IPS DF 4.7 (cell line): ENCODE measurements around the gene GPR42.
"Not testable (repeated sequence)": the region's sequence is repeated elsewhere in the genome, so short reads cannot be mapped to it uniquely, and the experiment has no call there.

Source experiments
- DNase-seq: peaks from one replicate; pipeline ENCODE4 v3.0.0-alpha.2; 2013; ENCODE audit warnings: low spot score; ENCODE audit errors: extremely low read depth

Gene GPR42

DNA sequence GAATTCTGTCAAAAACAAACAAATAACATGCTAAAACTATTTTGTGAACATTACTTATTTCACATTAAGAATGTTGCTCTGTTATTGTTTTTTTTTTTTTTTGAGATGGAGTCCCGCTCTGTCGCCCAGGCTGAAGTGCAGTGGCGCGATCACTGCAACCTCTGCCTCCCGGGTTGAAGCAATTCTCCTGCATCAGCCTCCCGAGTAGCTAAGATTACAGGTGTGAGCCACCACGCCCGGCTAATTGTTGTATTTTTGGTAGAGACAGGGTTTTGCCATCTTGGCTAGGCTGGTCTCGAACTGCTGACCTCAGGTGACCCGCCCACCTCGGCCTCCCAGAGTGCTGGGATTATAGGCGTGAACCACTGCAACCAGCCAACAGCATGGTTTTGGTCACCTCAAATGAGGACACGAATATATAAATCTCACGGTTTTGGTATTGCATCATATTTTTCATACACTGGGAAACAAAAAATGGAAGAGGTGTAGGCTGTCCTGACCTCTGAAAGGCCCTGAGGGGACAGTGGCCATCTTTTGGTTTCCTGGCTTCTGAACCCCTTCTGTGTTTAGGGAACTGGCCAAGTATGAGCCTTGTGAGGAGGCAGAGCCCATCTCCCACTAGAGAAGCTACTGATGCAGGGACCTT lies 25.5 kb downstream of the GPR42 start:
- no peak for DNase-seq

DNA sequence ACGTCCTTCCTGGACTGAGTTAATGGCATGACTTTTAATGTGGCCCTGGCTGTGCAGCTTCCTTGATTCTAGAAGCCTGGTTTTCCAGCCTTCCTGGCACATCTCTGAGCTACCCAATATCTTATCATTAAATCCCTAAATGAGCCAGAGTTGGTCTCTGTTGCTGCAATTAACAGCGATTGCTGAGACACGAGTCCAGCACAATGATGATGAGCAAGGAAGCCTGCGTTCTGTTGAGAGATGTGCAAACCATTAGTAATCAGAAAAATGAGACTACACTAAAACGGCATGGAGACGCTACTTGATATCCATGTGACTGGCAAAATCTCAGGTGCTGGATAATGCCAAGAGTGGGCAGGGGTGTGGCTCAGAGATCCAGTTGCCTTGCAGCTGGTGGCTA lies 26.2 kb downstream of the GPR42 start:
- no peak for DNase-seq

DNA sequence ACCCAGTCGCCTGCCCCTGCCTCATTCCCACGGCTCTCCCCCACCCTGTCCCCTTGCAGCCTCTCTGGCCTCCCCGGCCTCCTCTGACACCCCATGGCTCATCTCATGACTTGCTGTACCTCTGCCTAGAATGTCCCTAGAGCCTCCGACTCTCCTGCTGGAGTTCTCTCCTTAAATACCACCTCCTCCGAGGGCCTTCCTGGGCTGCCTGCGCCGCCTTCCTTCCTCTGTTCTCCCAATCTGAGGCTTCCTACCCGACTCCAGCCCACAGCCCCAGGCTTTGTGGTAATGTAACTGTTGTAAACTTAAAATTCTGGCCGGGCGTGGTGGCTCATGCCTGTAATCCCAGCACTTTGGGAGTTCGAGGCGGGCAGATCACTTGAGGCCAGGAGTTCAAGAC lies 27.7 kb downstream of the GPR42 start:
- no peak for DNase-seq

- no peak for DNase-seq
Measured at GRCh38 chr19:35399231-35399630, 28.4 kb downstream of the GPR42 start.

DNA sequence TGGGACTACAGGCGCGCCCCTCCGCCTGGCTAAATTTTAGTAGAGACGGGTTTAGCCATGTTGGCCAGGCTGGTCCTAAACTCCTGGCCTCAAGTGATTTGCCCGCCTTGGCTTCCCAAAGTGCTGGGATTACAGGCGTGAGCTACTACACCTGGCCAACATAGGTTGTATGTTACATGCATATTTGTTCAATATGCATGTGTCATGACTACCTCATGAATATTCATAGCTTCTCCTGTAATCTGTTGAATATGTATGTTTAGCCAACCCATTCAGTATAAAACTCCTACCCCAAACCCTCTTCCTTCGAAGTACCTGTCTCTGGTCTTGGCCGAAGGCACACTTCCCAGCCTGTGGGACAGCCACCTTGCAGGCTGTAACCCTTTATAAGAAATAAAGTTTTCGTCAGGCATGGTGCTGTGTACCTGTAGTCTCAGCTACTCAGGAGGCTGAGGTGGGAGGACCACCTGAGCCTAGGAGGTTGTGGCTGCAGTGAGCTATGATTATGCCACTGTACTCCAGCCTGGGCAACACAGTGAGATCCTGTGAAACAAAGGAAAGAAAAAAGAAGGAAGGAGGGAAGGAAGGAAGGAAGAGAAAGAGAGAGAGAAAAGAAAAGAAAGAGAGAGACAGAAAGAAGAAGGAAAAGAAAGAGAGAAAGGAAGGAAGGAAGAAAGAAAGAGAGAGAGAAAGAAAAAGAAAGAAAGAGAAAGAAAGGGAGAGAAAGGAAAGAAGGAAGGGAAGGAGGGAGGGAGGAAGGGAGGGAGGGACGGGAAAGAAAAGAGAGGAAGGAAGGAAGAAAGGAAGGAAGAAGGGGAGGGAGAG lies 29.3 kb downstream of the GPR42 start:
- no peak for DNase-seq

- no peak for DNase-seq
Measured at GRCh38 chr19:35400773-35401100, 29.9 kb downstream of the GPR42 start.

DNA sequence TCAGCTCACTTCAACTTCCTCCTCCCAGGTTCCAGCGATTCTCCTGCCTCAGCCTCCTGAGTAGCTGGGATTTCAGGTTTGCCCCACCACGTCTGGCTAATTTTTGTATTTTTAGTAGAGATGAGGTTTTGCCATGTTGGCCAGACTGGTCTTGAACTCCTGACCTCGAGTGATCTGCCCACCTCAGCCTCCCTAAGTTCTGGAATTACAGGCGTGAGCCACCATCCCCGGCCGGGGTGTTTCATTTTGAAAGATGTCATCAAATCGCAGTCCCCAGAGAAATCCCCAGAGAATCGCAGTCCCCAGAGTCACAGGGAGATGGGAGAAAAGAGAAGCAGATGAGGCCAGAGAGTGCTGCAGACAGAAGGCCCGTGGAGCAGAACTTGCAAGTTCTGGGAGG lies 30.5 kb downstream of the GPR42 start:
- DNase-seq, result not testable (repeated sequence)

DNA sequence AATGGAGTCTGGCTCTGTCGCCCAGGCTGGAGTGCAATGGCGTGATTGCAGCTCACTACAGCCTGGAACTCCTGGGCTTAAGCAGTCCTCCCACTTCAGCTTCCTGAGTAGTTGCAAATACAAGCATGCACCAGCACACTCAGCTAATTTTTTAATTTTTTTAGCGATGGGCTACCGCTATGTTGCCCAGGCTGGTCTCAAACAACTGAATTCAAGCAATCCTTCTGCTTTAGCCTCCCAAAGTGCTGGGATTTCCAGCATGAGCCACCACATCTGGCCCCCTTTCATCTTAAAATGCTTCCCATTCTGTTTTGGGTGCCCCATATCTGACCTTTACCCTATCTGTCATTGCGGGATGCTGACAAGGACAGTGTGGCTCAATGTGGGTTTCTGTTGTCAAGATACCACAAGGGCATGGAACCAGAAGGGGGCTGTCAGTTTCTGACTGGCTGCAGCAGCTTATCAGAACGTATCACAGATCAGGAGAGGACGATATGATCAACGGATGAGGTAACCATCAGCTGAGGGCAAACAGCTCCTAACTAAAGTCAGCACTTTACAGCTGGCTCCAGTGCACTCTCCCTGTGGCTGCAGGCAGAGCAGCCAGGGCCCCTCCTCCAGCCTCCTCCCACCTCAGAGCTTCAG lies 32.4 kb downstream of the GPR42 start:
- DNase-seq, result no peak

GRCh38 chr19:35404879-35405622 lies 34.2 kb downstream of the GPR42 start:
- no peak for DNase-seq

GRCh38 chr19:35407619-35408018 lies 36.8 kb downstream of the GPR42 start:
- no peak for DNase-seq

- no peak for DNase-seq
Measured at GRCh38 chr19:35408284-35409171, 37.7 kb downstream of the GPR42 start.

DNA sequence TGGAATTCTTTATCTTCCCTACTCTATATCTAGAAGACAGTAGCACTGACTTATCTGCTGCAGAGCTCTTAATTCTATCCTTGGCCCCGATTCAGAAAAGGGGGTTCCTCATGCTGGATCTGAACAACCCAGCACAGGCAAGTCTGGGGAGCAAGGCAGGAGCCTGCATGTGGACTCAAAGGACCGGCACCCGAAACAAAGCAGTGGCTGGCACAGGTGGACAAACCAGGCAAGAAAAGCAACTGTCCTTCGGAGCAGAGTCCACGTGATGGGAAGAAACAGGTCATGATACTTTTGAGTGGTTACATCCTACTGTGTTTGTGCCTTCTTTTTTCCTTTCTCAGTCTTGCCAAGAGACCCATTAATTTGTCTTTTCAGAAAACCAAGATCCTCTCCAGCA lies 38.3 kb downstream of the GPR42 start:
- DNase-seq, result no peak

DNA sequence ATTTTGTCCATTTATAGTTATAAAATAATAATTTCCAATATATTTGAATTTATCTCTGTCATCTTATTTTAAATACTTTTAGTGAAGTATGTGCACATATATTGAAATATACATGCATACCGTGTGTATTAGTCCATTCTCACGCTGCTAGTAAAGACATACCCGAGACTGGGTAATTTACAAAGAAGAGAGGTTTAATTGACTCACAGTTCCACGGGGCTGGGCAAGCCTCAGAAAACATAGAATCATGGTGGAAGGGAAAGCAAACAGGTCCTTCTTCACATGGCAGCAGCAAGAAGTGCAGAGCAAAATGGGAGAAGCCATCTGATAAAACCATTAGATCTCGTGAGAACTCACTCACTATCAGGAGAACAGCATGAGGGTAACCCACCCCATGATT lies 39.6 kb downstream of the GPR42 start:
- no peak for DNase-seq

DNA sequence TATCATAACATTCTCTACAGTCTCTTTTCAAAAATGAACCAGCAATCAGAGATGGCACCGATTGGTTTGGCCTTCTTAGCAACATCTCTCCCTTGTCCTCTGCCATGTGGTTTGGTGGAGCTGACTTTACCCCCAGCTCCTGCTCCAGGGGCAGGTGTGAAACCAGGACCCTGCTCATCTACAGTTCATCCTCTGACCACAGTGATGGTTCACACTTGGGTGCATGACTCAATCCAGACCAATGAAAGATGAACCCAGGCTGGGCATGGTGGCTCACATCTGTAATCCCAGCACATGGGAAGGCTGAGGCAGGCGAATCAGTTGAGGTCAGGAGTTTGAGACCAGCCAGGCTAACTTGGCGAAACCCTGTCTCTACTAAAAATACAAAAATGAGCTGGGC lies 43.6 kb downstream of the GPR42 start:
- no peak for DNase-seq

DNA sequence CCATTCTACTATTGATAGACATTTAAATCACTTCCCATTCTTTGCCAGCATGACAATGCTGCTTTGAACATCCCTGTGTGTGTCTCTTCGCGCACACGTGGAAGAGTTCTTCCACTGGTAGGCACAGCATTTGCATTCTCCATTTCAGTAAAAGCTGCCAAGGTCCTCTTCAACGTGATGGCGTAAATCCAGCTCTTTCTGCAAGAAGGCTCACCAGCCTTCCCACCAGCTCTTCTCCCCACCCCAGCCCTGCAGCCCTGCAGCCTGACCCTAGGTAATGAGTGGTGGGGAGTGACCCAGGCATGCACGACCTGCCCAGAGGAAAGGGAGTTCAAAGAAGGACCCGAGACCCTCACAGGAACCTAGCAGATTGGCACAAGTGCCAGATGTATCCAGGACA lies 45.5 kb downstream of the GPR42 start:
- DNase-seq, result no peak

DNA sequence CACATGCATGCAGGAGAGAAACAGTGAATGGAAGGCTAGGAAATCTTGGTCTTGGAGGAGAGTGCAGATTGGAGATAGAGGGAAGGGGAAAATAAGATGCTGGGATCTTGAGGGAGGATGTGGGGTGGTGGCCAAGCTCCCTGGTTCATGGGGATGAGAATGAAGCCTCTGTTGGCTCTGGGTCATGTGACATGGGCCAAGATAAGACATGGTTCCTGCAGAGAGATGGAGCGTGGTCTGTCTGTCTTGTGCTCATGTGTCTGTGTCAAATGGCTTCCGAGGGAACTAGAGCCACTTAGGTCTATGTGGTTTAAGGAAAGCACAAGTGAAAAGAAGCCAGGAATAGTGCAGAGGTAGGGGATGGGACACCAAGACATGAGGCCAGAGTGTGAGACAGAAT lies 46.4 kb downstream of the GPR42 start:
- no peak for DNase-seq

- no peak for DNase-seq
Measured at GRCh38 chr19:35417713-35418534, 47.1 kb downstream of the GPR42 start.

- DNase-seq, result no peak
Measured at GRCh38 chr19:35419046-35419445, 48.2 kb downstream of the GPR42 start.

DNA sequence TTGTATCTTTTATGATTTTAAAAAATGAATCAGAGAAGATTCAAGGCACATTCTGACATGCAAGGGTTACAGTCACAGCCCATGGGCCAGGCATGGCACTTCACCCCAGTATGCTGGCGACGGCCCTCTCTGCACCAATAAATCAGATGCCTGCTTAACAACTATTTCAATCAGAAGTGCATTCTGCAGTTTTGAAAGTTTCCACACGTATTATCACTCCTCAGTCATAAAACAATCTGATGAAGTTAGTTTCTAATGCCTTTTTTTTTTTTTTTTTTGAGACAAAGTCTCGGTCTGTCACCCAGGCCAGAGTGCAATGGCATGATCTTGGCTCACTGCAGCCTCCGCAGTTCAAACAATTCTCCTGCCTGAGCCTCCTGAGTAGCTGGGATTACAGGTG lies 48.9 kb downstream of the GPR42 start:
- no peak for DNase-seq

DNA sequence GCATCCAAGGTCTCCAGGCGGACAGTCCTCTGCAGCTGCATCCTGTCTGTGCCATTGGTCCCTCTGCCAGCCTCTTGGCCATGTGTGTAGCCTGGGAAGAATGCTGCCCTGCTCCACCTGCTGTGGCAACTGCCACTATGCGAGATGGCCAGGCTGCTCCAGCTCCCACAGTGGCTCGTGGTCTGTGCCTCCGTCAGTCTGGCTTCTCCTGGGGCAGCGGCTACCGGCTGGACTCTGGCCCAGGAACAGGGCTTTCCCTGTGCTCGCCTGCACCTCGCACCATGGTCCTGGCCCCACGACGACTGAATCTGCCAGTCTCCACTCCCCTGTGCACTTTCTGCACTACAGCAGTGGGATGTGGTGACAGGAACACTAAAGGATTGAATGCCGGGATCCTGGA lies 50.5 kb downstream of the GPR42 start:
- DNase-seq, result no peak
